Neural cell (in vitro differentiated cells): ENCODE results near the gene TFAP2C. TPM values are rescaled to one million over a fixed set of nuclear protein-coding genes. Genes with fewer than 3 reads are reported as not detected.

Experiments
- H2AFZ ChIP-seq: fragments of 200-600, 300-800 bp; sonication (generic), shearing (Covaris generic); 2 replicates; pipeline ENCODE4 v1.6.0; 2014; ENCODE audit warnings: low read depth, mild to moderate bottlenecking, antibody characterized with exemption, low read length, moderate library complexity
- H3F3A ChIP-seq: fragments of 200-600 bp; shearing (Covaris generic); 2 replicates; pipeline ENCODE4 v1.6.1; 2016; ENCODE audit warnings: mild to moderate bottlenecking, moderate library complexity, mixed read lengths, antibody characterized with exemption, low read length; ENCODE audit not compliant: insufficient read depth, poor library complexity, severe bottlenecking
- H3K27ac ChIP-seq: fragments of 200-600, 300-800 bp; sonication (generic), shearing (Covaris generic); 2 replicates; pipeline ENCODE4 v1.5.1; 2014; ENCODE audit warnings: mild to moderate bottlenecking, low read length, moderate library complexity
- H3K27me3 ChIP-seq: fragments of 300-800, 200-600 bp; sonication (generic), shearing (Covaris generic); 2 replicates; pipeline ENCODE4 v1.6.0; 2014; ENCODE audit warnings: mild to moderate bottlenecking, low read depth, low read length, moderate library complexity; ENCODE audit not compliant: insufficient read depth
- H3K36me3 ChIP-seq: fragments of 300-800, 200-600 bp; sonication (generic), shearing (Covaris generic); 2 replicates; pipeline ENCODE4 v1.5.1; 2014; ENCODE audit warnings: mild to moderate bottlenecking, antibody characterized with exemption, low read length, moderate library complexity; ENCODE audit not compliant: insufficient read depth
- H3K4me2 ChIP-seq: fragments of 300-800, 200-600 bp; sonication (generic), shearing (Covaris generic); 2 replicates; pipeline ENCODE4 v1.6.0; 2014; ENCODE audit warnings: mild to moderate bottlenecking, low read length
- H3K4me3 ChIP-seq: fragments of 300-800, 200-600 bp; sonication (generic), shearing (Covaris generic); 2 replicates; pipeline ENCODE4 v1.5.1; 2014; ENCODE audit warnings: mild to moderate bottlenecking, low read length, moderate library complexity
- H3K79me2 ChIP-seq: fragments of 200-600 bp; shearing (Covaris generic); replicated peaks from 2 replicates; pipeline ENCODE4 v1.6.0; 2014; ENCODE audit warnings: mild to moderate bottlenecking, low read length, moderate library complexity; ENCODE audit not compliant: insufficient read depth
- H3K9ac ChIP-seq: fragments of 300-800, 200-600 bp; sonication (generic), shearing (Covaris generic); 2 replicates; pipeline ENCODE4 v1.6.1; 2016; ENCODE audit warnings: mild to moderate bottlenecking, low read length, mixed read lengths
- H3K9me2 ChIP-seq: fragments of 200-600 bp; shearing (Covaris generic); 2 replicates; pipeline ENCODE4 v1.6.1; 2016; ENCODE audit warnings: mild to moderate bottlenecking, low read length, mixed read lengths; ENCODE audit not compliant: insufficient read depth
- H3K9me3 ChIP-seq: fragments of 200-600, 300-800 bp; sonication (generic), shearing (Covaris generic); 2 replicates; pipeline ENCODE4 v1.6.1; 2016; ENCODE audit warnings: mild to moderate bottlenecking, mixed run types, low read length, moderate library complexity, mixed read lengths
- H4K20me1 ChIP-seq: fragments of 200-600 bp; shearing (Covaris generic); 2 replicates; pipeline ENCODE4 v1.6.1; 2016; ENCODE audit warnings: mild to moderate bottlenecking, mixed run types; ENCODE audit not compliant: insufficient read depth
- EP300 ChIP-seq: fragments of 450-650 bp; conservative IDR thresholded peaks from 2 replicates; pipeline ENCODE4 v1.6.1; 2014; ENCODE audit warnings: antibody characterized with exemption, mild to moderate bottlenecking, moderate library complexity; ENCODE audit not compliant: poor library complexity, severe bottlenecking
- EZH2 ChIP-seq: fragments of 200-600, 300-800 bp; shearing (Covaris generic), sonication (generic); IDR thresholded peaks from 2 replicates; pipeline ENCODE4 v1.6.1; 2014; ENCODE audit warnings: antibody characterized with exemption, low read length, borderline replicate concordance, mild to moderate bottlenecking; ENCODE audit not compliant: insufficient read depth, poor library complexity, severe bottlenecking
- MXI1 ChIP-seq: fragments of 450-650 bp; conservative IDR thresholded peaks from 2 replicates; pipeline ENCODE4 v1.6.1; 2014; ENCODE audit warnings: antibody characterized with exemption, mild to moderate bottlenecking; ENCODE audit not compliant: poor library complexity, severe bottlenecking
- POLR2AphosphoS5 ChIP-seq: IDR thresholded peaks from 2 replicates; pipeline ENCODE4 v1.6.1; 2012
- RAD21 ChIP-seq: fragments of 450-650 bp; conservative IDR thresholded peaks from 2 replicates; pipeline ENCODE4 v1.6.1; 2014; ENCODE audit warnings: antibody characterized with exemption, mild to moderate bottlenecking, moderate library complexity
- SMC3 ChIP-seq: fragments of 450-650 bp; conservative IDR thresholded peaks from 2 replicates; pipeline ENCODE4 v1.6.1; 2014; ENCODE audit warnings: antibody characterized with exemption, mild to moderate bottlenecking, moderate library complexity; ENCODE audit not compliant: poor library complexity
- TAF1 ChIP-seq: IDR thresholded peaks from 2 replicates; pipeline ENCODE4 v1.6.1; 2012; ENCODE audit warnings: low read depth
- polyA plus RNA-seq: library from polyadenylated mRNA; depleted of rRNA; stranded (reverse); fragments of >200 nt; gene quantifications from 2 replicates; pipeline ENCODE4 v1.2.3, GENCODE V29; 2014
- TF ChIP-seq, protein P1 (sequence below): fragments of 450-650 bp; IDR thresholded peaks from 2 replicates; pipeline ENCODE4 v1.5.1; 2014; ENCODE audit warnings: antibody characterized with exemption, mild to moderate bottlenecking, moderate library complexity; ENCODE audit not compliant: poor library complexity, severe bottlenecking
- TF ChIP-seq, protein P2 (sequence below): IDR thresholded peaks from 2 replicates; pipeline ENCODE4 v1.6.1; 2012; ENCODE audit warnings: borderline replicate concordance

TFAP2C gene
- polyA plus RNA-seq, 1 donor from 2014 or later: not detected

DNA sequence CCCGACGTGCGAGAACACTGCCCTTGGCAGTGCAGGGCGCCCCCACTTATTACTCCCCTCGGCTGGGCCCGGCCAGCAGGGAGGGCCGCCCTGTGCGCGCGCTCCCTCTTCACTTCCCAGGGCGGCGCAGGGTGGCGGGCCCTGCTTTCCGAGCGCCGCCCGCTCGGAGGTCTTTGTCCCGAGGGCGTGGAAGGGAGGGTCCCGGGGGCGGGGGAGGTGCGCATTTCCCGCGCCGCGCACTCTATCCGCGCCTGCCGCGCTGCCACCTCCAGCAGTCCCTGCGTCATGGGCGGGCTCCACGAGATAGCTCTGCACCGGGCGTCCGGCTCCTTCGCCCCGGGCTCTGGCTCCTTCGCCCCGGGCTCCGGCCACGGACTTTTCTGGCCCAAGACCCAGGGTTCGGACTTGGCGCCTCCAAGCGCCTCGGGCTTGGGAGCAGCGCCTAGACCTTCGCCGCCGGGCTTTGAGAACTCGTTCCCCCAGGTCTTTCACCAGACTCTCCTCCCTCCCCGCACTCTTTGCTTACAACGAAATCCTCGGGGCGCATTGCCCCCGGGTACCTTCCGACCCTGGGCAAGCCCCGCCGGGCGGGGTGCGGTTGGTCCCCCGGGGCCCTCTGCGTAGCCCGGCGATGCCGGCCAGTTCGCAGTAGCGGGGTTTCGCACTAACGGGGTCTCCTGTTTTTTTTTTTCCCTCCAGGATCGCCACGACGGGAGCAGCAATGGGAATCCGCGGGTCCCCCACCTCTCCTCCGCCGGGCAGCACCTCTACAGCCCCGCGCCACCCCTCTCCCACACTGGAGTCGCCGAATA is 1.6 kb downstream of the TFAP2C start:
- H2AFZ ChIP-seq: no peak overlapping the region
- no peaks in the 10 kb centered on the region for H4K20me1 ChIP-seq
- H3K27ac ChIP-seq: no peak overlapping the region

DNA sequence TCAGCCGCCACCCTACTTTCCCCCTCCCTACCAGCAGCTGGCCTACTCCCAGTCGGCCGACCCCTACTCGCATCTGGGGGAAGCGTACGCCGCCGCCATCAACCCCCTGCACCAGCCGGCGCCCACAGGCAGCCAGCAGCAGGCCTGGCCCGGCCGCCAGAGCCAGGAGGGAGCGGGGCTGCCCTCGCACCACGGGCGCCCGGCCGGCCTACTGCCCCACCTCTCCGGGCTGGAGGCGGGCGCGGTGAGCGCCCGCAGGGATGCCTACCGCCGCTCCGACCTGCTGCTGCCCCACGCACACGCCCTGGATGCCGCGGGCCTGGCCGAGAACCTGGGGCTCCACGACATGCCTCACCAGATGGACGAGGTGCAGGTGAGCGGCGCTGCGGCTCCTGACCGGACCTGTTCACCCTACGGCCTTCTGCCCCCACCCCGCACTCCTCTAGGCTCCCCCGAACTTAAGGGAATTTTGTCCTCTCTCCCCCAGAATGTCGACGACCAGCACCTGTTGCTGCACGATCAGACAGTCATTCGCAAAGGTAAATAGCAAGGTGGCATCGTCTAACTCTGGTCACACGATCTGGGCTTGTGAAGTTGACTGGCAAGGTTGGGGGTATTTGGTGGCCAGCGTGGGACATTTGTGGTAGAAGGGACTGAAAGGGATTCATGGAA is 2.3 kb downstream of the TFAP2C start:
- H3F3A ChIP-seq: no peaks in the 10 kb centered on the region
- no peaks in the 10 kb centered on the region for H3K9me2 ChIP-seq
- H2AFZ ChIP-seq: no peak overlapping the region
- no peaks in the 10 kb centered on the region for H4K20me1 ChIP-seq
- H3K27ac ChIP-seq: no peak overlapping the region
- H3K27me3 ChIP-seq: peaks cover 100% of the 10 kb centered on the region
- H3K9ac ChIP-seq: no peak overlapping the region
- no peaks in the 10 kb centered on the region for H3K79me2 ChIP-seq
- no peak overlapping the region for H3K4me3 ChIP-seq
- no peaks in the 10 kb centered on the region for H3K36me3 ChIP-seq
- TF ChIP-seq, protein P1, sequence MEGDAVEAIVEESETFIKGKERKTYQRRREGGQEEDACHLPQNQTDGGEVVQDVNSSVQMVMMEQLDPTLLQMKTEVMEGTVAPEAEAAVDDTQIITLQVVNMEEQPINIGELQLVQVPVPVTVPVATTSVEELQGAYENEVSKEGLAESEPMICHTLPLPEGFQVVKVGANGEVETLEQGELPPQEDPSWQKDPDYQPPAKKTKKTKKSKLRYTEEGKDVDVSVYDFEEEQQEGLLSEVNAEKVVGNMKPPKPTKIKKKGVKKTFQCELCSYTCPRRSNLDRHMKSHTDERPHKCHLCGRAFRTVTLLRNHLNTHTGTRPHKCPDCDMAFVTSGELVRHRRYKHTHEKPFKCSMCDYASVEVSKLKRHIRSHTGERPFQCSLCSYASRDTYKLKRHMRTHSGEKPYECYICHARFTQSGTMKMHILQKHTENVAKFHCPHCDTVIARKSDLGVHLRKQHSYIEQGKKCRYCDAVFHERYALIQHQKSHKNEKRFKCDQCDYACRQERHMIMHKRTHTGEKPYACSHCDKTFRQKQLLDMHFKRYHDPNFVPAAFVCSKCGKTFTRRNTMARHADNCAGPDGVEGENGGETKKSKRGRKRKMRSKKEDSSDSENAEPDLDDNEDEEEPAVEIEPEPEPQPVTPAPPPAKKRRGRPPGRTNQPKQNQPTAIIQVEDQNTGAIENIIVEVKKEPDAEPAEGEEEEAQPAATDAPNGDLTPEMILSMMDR: no peak
- TF ChIP-seq SMC3 (no peak), TAF1 (no peak), EP300 (no peak), MXI1 (no peak), POLR2AphosphoS5 (no peak), RAD21 (no peak), EZH2 (no peak)
- TF ChIP-seq, protein P2, sequence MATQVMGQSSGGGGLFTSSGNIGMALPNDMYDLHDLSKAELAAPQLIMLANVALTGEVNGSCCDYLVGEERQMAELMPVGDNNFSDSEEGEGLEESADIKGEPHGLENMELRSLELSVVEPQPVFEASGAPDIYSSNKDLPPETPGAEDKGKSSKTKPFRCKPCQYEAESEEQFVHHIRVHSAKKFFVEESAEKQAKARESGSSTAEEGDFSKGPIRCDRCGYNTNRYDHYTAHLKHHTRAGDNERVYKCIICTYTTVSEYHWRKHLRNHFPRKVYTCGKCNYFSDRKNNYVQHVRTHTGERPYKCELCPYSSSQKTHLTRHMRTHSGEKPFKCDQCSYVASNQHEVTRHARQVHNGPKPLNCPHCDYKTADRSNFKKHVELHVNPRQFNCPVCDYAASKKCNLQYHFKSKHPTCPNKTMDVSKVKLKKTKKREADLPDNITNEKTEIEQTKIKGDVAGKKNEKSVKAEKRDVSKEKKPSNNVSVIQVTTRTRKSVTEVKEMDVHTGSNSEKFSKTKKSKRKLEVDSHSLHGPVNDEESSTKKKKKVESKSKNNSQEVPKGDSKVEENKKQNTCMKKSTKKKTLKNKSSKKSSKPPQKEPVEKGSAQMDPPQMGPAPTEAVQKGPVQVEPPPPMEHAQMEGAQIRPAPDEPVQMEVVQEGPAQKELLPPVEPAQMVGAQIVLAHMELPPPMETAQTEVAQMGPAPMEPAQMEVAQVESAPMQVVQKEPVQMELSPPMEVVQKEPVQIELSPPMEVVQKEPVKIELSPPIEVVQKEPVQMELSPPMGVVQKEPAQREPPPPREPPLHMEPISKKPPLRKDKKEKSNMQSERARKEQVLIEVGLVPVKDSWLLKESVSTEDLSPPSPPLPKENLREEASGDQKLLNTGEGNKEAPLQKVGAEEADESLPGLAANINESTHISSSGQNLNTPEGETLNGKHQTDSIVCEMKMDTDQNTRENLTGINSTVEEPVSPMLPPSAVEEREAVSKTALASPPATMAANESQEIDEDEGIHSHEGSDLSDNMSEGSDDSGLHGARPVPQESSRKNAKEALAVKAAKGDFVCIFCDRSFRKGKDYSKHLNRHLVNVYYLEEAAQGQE: no peak
- H3K9me3 ChIP-seq: no peaks in the 10 kb centered on the region
- no peak overlapping the region for H3K4me2 ChIP-seq

More for the DNA sequence above, 1.6 kb downstream of the TFAP2C start:
- Histone ChIP-seq H3K9me2 (no peaks in the 10 kb centered on the region), H3K4me2 (no peak overlapping the region), H3K4me3 (peak overlapping the region; percentile 65), H3K9me3 (no peaks in the 10 kb centered on the region), H3K9ac (no peak overlapping the region), H3F3A (no peaks in the 10 kb centered on the region), H3K27me3 (peaks cover 100% of the 10 kb centered on the region), H3K36me3 (no peaks in the 10 kb centered on the region), H3K79me2 (no peaks in the 10 kb centered on the region)
- TF ChIP-seq, protein P1: peak; percentile 28
- TF ChIP-seq POLR2AphosphoS5: peak; percentile 76
- TF ChIP-seq RAD21: no peak
- no peak for TF ChIP-seq SMC3
